OCI-LY3 (cell line): ENCODE results near the gene MRNIP.

ENCODE experiments used
- H2AFZ ChIP-seq: fragments of 200-600, 300-600 bp; shearing (Covaris generic); 2 replicates; pipeline ENCODE4 v1.6.0; 2014; ENCODE audit warnings: antibody characterized with exemption, low read depth, low read length
- H3K27ac ChIP-seq: fragments of 200-600, 300-600 bp; sonication (generic); 2 replicates; pipeline ENCODE4 v1.5.1; 2014; ENCODE audit warnings: mild to moderate bottlenecking, low read length, moderate library complexity, mixed read lengths
- H3K27me3 ChIP-seq: fragments of 200-600, 300-600 bp; sonication (generic); 2 replicates; pipeline ENCODE4 v1.6.1; 2014; ENCODE audit warnings: low read depth, low read length, mixed read lengths
- H3K36me3 ChIP-seq: fragments of 200-600, 300-600 bp; sonication (generic); replicated peaks from 2 replicates; pipeline ENCODE3; 2014; ENCODE audit warnings: low read depth, low read length, mixed read lengths
- H3K4me1 ChIP-seq: fragments of 300-600, 200-600 bp; sonication (generic); 2 replicates; pipeline ENCODE4 v1.6.1; 2014; ENCODE audit warnings: low read length, mixed read lengths
- H3K4me2 ChIP-seq: fragments of 200-600, 300-600 bp; sonication (generic); 2 replicates; pipeline ENCODE4 v1.6.1; 2014; ENCODE audit warnings: low read length, mixed read lengths
- H3K4me3 ChIP-seq: fragments of 300-600, 200-600 bp; sonication (generic); 2 replicates; pipeline ENCODE4 v1.5.1; 2014; ENCODE audit warnings: antibody characterized with exemption, mild to moderate bottlenecking, low read length, moderate library complexity
- H3K79me2 ChIP-seq: fragments of 300-600, 200-600 bp; shearing (Covaris generic); 2 replicates; pipeline ENCODE4 v1.6.1; 2014; ENCODE audit warnings: mild to moderate bottlenecking, low read length, mixed read lengths
- H3K9ac ChIP-seq: fragments of 300-600, 200-600 bp; shearing (Covaris generic); 2 replicates; pipeline ENCODE4 v1.6.0; 2014; ENCODE audit warnings: mild to moderate bottlenecking, low read length, moderate library complexity
- H3K9me3 ChIP-seq: fragments of 200-600, 300-600 bp; shearing (Covaris generic); 2 replicates; pipeline ENCODE4 v1.6.1; 2014; ENCODE audit warnings: low read length, mixed read lengths; ENCODE audit not compliant: insufficient read depth
- H4K20me1 ChIP-seq: fragments of 200-600, 300-600 bp; sonication (generic); 2 replicates; pipeline ENCODE4 v1.6.1; 2016; ENCODE audit warnings: low read length, mixed read lengths; ENCODE audit not compliant: insufficient read depth
- CTCF ChIP-seq: fragments of 200-600, 300-600 bp; sonication (generic); IDR thresholded peaks from 2 replicates; pipeline ENCODE4 v1.5.1; 2014; ENCODE audit warnings: antibody characterized with exemption, low read length, low read depth
- EZH2phosphoT487 ChIP-seq: fragments of 200-600 bp; shearing (Covaris generic); IDR thresholded peaks from 2 replicates; pipeline ENCODE4 v1.6.1; 2018; ENCODE audit warnings: antibody characterized with exemption, mixed run types, low read depth

The MRNIP gene

DNA sequence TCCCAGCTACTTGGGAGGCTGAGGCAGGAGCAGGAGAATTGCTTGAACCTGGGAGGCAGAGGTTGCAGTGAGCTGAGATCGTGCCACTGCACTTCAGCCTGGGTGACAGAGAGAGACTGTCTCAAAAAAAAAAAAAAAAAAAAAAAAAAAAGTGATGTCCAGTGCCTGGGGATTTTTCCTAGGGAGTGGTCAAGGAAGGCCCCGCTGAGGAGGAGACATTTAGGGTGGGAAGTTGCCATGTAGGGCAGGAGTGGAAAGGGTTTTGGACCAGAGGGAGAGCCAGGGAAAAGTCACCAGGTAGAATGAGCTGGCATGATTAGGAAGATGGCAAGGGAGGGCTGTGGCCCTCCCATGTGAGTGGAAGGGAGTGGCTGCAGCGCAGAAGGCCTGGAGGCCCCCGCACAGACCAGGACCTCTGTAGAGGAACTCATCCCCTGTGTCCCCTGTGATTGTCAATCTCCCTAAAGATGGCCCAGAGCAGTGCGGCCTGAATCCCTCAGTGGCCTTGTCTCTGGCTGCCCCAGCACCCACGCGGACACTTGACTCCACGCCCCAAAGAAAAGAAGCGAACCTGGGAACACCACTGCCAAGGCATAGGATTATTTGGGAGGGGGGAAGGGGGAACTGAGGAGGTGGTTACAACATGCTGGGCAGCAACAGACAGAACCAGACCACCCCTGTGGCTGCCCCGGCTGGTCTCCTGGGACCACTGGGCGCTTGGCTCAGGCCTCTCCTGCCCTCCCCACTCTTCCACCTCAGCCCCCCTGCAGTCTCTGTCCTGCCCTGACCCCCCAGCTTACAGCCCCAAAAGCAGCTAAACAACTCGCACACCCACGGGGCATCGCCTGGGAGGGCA, 40.5 kb downstream of the MRNIP start:
- Histone ChIP-seq H3K4me1 (peaks cover 34% of the 10 kb centered on the region), H3K9ac (peak overlapping the region; percentile 84), H3K27me3 (no peaks in the 10 kb centered on the region), H3K9me3 (no peaks in the 10 kb centered on the region), H4K20me1 (peaks cover 20% of the 10 kb centered on the region), H3K36me3 (peaks cover 28% of the 10 kb centered on the region), H3K4me2 (peak overlapping the region; percentile 81), H3K79me2 (peaks cover 39% of the 10 kb centered on the region), H3K27ac (peak overlapping the region; percentile 87), H3K4me3 (peak overlapping the region; percentile 80), H2AFZ (no peak overlapping the region)
- TF ChIP-seq EZH2phosphoT487 (no peak), CTCF (no peak)

- TF ChIP-seq CTCF (no peak), EZH2phosphoT487 (no peak)
- no peak overlapping the region for H3K4me2 ChIP-seq
- H3K4me3 ChIP-seq, result no peak overlapping the region
- no peak overlapping the region for H2AFZ ChIP-seq
- H3K9ac ChIP-seq, result no peak overlapping the region
- H3K79me2 ChIP-seq, result peaks cover 33% of the 10 kb centered on the region
- peaks cover 31% of the 10 kb centered on the region for H3K4me1 ChIP-seq
- H3K27me3 ChIP-seq, result no peaks in the 10 kb centered on the region
- H3K9me3 ChIP-seq, result no peaks in the 10 kb centered on the region
- peaks cover 13% of the 10 kb centered on the region for H4K20me1 ChIP-seq
- H3K27ac ChIP-seq, result no peak overlapping the region
- peaks cover 24% of the 10 kb centered on the region for H3K36me3 ChIP-seq
Measured at GRCh38 chr5:179817470-179817840, 41.2 kb downstream of the MRNIP start.

DNA sequence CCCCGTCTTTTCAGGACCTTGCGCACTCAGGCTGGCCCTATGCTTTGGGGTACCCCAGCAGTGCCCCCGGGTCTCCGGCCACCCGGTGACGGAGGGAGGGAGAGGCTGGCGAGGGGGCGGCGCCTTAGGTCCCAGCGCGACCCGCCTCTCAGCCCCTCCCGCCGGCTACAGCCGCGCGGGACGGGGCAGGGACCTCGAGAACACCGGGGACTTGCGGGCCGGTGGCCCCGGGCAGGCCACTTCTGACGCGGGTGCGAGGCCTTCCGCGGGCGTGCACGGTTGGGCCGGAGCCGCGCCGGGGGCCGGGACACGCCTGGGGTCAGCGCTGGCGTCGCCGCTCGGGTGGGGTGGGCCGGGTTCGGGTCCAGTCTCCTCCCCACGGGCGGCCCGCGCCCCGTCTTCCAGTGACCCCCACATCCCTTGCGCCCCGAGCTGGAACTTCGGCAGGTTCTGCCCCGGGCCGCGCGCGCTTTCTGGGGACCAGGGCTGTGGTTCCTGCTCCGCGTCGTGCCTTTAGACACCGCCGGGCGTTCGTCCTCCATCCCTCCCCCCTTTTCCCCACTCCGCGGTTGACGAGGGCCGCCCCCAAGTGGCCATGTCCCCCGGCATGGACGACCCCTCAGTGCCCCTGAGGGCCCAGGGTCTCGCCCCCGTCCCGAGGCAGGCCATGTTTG, 41.7 kb downstream of the MRNIP start:
- Histone ChIP-seq H3K27me3 (no peaks in the 10 kb centered on the region), H3K4me1 (peaks cover 26% of the 10 kb centered on the region), H3K4me3 (no peak overlapping the region), H4K20me1 (peaks cover 8% of the 10 kb centered on the region), H2AFZ (no peak overlapping the region), H3K79me2 (peaks cover 28% of the 10 kb centered on the region), H3K9ac (no peak overlapping the region), H3K9me3 (no peaks in the 10 kb centered on the region), H3K4me2 (no peak overlapping the region), H3K36me3 (peaks cover 22% of the 10 kb centered on the region), H3K27ac (no peak overlapping the region)
- TF ChIP-seq CTCF (no peak), EZH2phosphoT487 (no peak)

- Histone ChIP-seq H3K4me2 (no peak overlapping the region), H3K4me1 (peaks cover 25% of the 10 kb centered on the region), H2AFZ (no peak overlapping the region), H3K9me3 (no peaks in the 10 kb centered on the region), H3K27ac (no peak overlapping the region), H3K9ac (no peak overlapping the region), H3K27me3 (no peaks in the 10 kb centered on the region), H3K79me2 (peaks cover 22% of the 10 kb centered on the region), H3K4me3 (no peak overlapping the region), H3K36me3 (peaks cover 20% of the 10 kb centered on the region), H4K20me1 (peaks cover 2% of the 10 kb centered on the region)
- no peak for TF ChIP-seq CTCF
- TF ChIP-seq EZH2phosphoT487, result no peak
Measured at GRCh38 chr5:179816401-179816795, 42.2 kb downstream of the MRNIP start.
